RWPE2 (cell line): Measurements from ENCODE around the gene POLD3.

Experiments
- ATAC-seq: fragments of 200-7000 bp; cut with Tn5 transposase; 3 replicates; pipeline ENCODE4 v1.9.1; 2021; ENCODE audit warnings: low read depth
- DNase-seq: peaks from one replicate; pipeline ENCODE4 v3.0.0-alpha.2; 2020; ENCODE audit warnings: low spot score
- H3K27ac ChIP-seq: fragments of 450-650 bp; 2 replicates; pipeline ENCODE4 v1.5.1; 2017; ENCODE audit warnings: mild to moderate bottlenecking; ENCODE audit not compliant: poor library complexity, severe bottlenecking
- H3K27me3 ChIP-seq: fragments of 250-450 bp; sonication (Bioruptor Pico); 2 replicates; pipeline ENCODE4 v1.5.1; 2021; ENCODE audit warnings: mild to moderate bottlenecking, moderate library complexity; ENCODE audit not compliant: insufficient read depth, poor library complexity, severe bottlenecking
- H3K36me3 ChIP-seq: fragments of 250-450 bp; sonication (Bioruptor Pico); 2 replicates; pipeline ENCODE4 v1.5.1; 2020; ENCODE audit warnings: low read depth, mild to moderate bottlenecking, moderate library complexity
- H3K4me1 ChIP-seq: fragments of 250-450 bp; sonication (Bioruptor Pico); 2 replicates; pipeline ENCODE4 v1.5.1; 2021; ENCODE audit warnings: mild to moderate bottlenecking, moderate library complexity; ENCODE audit not compliant: insufficient read depth, poor library complexity, severe bottlenecking
- H3K4me3 ChIP-seq: fragments of 250-450 bp; sonication (Bioruptor Pico); 2 replicates; pipeline ENCODE4 v1.5.1; 2021; ENCODE audit warnings: mild to moderate bottlenecking, moderate library complexity; ENCODE audit not compliant: severe bottlenecking
- H3K9me3 ChIP-seq: fragments of 250-450 bp; sonication (Bioruptor Pico); 2 replicates; pipeline ENCODE4 v1.5.1; 2021; ENCODE audit warnings: mild to moderate bottlenecking, moderate library complexity; ENCODE audit not compliant: severe bottlenecking
- TF ChIP-seq, protein P1 (sequence below): fragments of 450-650 bp; IDR thresholded peaks from one replicate; pipeline ENCODE4 v1.5.1; 2017; ENCODE audit warnings: mild to moderate bottlenecking, moderate library complexity; ENCODE audit not compliant: poor library complexity, severe bottlenecking

The POLD3 gene

DNA sequence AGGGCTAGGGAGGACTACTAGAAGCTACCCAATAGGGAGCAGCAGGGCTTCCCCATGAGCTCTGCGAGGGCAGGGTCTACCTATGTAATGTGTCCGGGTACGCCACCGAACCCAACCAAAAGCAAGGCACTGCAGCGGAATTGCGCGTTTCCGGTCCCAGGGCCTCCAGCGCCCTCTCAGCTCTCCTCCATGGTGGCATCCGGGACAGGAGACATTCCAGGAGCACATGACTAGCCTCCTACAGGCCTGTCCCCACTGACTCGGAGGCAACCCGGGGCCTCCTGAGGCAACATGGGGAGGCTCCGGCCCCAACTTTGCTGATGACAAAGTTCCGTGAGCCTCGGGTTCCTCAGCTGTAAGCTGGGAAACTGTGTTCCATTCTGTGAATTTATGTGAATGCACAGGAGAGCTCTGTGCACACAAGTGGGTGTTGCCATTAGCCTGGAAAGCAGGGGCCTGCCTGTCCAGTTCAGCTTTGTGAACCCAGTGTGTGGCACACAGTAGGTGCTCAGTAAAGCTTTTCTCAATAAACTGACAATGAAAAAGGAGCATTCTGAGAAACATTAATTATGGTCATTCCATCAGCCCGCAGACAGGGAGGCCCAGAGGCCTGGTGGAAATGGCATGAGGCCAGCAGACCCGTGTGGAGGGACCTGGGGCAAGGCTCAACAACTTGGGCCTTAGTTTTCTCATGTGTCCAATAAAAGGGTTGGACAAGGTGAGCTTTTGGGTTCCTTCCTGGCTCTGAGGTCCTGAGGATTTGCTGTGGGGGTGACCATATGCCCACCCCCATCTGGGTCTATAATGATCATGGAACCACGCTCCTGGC is 88.5 kb downstream of the POLD3 start:
- Histone ChIP-seq H3K4me3 (no peak overlapping the region), H3K27ac (no peak overlapping the region), H3K4me1 (no peaks in the 10 kb centered on the region), H3K9me3 (no peaks in the 10 kb centered on the region), H3K36me3 (no peaks in the 10 kb centered on the region), H3K27me3 (no peaks in the 10 kb centered on the region)
- TF ChIP-seq, protein P1, sequence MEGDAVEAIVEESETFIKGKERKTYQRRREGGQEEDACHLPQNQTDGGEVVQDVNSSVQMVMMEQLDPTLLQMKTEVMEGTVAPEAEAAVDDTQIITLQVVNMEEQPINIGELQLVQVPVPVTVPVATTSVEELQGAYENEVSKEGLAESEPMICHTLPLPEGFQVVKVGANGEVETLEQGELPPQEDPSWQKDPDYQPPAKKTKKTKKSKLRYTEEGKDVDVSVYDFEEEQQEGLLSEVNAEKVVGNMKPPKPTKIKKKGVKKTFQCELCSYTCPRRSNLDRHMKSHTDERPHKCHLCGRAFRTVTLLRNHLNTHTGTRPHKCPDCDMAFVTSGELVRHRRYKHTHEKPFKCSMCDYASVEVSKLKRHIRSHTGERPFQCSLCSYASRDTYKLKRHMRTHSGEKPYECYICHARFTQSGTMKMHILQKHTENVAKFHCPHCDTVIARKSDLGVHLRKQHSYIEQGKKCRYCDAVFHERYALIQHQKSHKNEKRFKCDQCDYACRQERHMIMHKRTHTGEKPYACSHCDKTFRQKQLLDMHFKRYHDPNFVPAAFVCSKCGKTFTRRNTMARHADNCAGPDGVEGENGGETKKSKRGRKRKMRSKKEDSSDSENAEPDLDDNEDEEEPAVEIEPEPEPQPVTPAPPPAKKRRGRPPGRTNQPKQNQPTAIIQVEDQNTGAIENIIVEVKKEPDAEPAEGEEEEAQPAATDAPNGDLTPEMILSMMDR: no peak
- DNase-seq (no peak), ATAC-seq (no peak)

GRCh38 chr11:74681686-74682651 is 89.6 kb downstream of the POLD3 start:
- Histone ChIP-seq H3K4me1 (no peaks in the 10 kb centered on the region), H3K27ac (no peak overlapping the region), H3K36me3 (no peaks in the 10 kb centered on the region), H3K4me3 (no peak overlapping the region), H3K9me3 (no peaks in the 10 kb centered on the region), H3K27me3 (no peaks in the 10 kb centered on the region)
- peak; percentile 26; the same call in 2 of the 3 replicates for ATAC-seq
- no peak for DNase-seq
- TF ChIP-seq, protein P1: no peak

GRCh38 chr11:74682731-74683278 is 90.4 kb downstream of the POLD3 start:
- H3K4me3 ChIP-seq: no peak overlapping the region
- no peaks in the 10 kb centered on the region for H3K4me1 ChIP-seq
- ATAC-seq (no peak), DNase-seq (no peak)
- no peaks in the 10 kb centered on the region for H3K9me3 ChIP-seq
- H3K27me3 ChIP-seq: no peaks in the 10 kb centered on the region
- H3K27ac ChIP-seq: no peak overlapping the region
- no peaks in the 10 kb centered on the region for H3K36me3 ChIP-seq
- TF ChIP-seq, protein P1: no peak

GRCh38 chr11:74683279-74683871 is 91.0 kb downstream of the POLD3 start:
- H3K36me3 ChIP-seq: no peaks in the 10 kb centered on the region
- H3K27me3 ChIP-seq: no peaks in the 10 kb centered on the region
- TF ChIP-seq, protein P1: peak; percentile 26
- H3K4me3 ChIP-seq: peak overlapping the region; percentile 6
- no peaks in the 10 kb centered on the region for H3K9me3 ChIP-seq
- no peak overlapping the region for H3K27ac ChIP-seq
- ATAC-seq (0 out of 3 replicates have a peak, but pooled peaks have one; percentile 28), DNase-seq (peak; percentile 33)
- no peaks in the 10 kb centered on the region for H3K4me1 ChIP-seq
